EL (cell line): ENCODE results near the gene FERD3L.
"Not testable (repeated sequence)": the region's sequence is repeated elsewhere in the genome, so short reads cannot be mapped to it uniquely, and the experiment has no call there.

Experiments
- DNase-seq: peaks from one replicate; pipeline ENCODE4 v3.0.0-alpha.2; 2016

Gene FERD3L, protein sequence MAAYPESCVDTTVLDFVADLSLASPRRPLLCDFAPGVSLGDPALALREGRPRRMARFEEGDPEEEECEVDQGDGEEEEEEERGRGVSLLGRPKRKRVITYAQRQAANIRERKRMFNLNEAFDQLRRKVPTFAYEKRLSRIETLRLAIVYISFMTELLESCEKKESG

DNA sequence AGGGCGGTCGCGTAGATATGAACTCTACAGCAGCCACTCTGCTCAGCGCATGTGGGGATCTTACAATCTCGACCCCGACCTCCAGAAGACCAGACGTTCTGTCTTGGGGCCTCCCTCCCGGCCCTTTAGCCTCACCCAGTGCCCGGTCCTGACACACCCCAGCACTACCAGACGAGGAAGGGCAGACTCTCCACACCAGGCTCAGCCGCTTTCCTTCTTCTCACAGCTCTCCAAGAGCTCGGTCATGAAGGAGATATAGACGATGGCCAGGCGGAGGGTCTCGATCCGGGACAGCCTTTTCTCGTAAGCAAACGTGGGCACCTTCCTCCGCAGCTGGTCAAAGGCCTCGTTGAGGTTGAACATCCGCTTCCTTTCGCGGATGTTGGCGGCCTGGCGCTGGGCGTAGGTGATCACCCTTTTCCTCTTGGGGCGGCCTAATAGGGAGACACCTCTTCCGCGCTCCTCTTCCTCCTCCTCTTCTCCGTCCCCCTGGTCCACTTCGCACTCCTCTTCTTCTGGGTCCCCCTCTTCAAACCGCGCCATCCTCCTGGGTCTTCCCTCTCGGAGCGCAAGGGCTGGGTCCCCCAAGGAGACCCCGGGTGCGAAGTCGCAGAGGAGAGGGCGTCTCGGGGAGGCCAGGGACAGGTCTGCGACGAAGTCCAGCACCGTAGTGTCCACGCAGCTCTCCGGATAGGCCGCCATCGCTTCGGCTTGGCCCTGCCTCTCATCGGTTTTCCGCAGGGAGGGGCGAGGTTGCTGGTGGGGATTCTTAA, at the start of gene FERD3L:
FERD3L (minus strand) TSS at position 761 of the 773 bp plus-strand sequence; CDS start at position 702, 59 bp downstream.
- DNase-seq = no peak

- DNase-seq = not testable (repeated sequence)
Measured at GRCh38 chr7:19194417-19194816, 49.2 kb upstream of the FERD3L start.

DNA sequence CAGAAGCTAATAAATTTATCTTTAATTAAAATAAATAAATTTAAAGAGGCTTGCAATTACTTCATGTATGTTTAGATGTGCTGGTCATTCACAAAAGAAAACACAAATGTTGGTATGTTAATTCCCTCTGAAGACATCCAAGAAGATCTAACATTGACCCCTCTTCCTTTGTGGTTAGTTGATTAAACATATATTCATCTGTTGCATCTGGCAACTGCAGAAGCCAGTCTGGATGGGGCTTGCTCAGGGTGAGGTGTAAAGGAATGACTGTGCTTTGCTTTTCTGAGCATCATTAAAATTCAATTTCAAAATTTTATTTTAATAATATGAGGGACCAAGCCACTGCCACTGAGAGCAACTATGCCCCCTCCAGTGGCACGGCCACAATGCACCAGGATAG, 36.4 kb upstream of the FERD3L start:
- DNase-seq = peak; percentile 6

- DNase-seq = no peak
Measured at GRCh38 chr7:19178595-19178994, 33.4 kb upstream of the FERD3L start.

DNA sequence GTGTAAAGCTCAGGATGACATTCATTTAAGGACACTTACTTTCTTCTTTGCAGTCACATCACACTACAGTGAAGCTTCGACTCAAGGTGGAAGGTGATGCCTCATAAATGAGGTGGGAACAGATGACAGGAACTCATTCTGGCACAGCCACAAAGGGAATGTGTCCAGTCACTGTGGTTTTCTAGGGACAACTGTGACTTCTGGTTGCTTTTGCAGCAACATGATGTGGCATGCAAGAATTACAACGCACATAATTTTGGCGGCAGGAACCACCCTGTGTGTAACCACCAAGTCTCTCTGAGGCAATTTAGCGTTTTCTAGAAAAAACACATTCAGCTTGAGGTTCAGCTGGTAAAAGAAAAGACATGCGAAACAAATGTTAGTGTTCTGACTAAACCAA, 32.0 kb upstream of the FERD3L start:
- peak; percentile 4 for DNase-seq

DNA sequence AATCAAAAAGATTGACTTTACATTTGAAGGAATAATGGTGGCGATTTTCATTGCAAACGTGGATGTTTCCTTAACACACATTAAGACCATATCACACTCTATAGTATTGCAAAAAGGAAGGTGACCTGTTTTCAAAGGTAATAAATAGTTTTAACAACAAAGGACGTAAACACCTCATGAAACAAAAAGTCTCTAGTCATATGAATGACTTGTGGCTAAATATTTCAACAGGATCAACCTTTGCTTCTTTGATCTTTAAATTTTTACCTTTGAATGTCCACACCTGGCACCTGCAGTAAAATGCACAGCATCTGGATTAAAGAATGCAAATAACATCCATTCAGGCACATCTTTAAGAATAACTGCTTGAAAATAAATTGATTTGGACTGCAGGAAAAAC, 30.0 kb upstream of the FERD3L start:
- no peak for DNase-seq

DNA sequence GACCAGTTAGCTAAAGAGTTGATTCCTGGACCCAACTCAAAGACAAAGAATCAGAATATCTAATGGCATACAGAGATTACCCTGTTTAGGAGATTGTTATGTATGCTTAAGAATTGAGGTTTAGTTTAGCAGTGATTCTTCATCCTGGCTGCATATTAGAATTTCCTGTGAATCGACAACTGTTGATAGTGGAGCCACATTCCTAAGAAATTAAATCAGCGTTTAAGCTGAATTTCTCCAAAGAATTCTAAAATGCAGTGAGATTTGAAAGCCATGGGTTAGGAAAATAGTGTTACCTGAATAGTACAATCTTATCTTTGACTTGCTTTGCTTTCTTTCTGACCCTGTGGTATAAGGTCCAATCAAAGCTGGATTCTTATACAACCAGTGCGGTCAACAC, 16.4 kb upstream of the FERD3L start:
- peak; percentile 27 for DNase-seq

- peak; percentile 24 for DNase-seq
Measured at GRCh38 chr7:19146699-19147098, 1.5 kb upstream of the FERD3L start.

- no peak for DNase-seq
Measured at GRCh38 chr7:19145434-19146115, 354 bp upstream of the FERD3L start.

- no peak for DNase-seq
Measured at GRCh38 chr7:19143881-19144574, 1.2 kb downstream of the FERD3L start.

DNA sequence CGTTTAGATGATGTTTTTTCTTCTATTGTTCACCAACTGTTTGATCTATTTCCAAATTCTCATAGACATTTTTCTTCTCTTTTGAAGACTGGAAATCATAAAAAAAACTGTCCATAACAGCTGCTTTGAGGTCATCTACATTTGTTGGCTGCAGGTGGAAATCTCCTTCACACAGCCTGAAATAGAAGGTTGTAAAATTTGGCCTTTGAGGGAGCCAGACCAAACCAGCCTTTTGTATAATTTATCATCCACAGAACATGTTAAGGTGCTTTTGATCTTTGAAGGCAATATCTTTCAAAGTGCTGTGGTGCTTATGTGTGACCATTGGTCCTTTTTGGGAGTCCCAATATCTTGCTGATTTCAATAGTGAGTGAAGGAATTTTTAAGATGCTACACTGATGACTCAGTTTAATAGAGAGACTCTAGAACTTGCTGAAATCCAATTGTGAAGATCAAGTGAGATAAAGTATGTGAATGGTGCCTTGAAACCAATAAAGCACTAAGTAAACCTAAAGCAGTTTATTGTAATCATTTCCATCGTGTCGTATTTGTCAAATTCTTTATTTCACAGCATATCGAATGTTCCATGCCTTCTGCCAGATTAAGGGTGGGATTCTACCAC, 5.4 kb downstream of the FERD3L start:
- peak; percentile 24 for DNase-seq

GRCh38 chr7:19133886-19134285, 11.3 kb downstream of the FERD3L start:
- DNase-seq = no peak

DNA sequence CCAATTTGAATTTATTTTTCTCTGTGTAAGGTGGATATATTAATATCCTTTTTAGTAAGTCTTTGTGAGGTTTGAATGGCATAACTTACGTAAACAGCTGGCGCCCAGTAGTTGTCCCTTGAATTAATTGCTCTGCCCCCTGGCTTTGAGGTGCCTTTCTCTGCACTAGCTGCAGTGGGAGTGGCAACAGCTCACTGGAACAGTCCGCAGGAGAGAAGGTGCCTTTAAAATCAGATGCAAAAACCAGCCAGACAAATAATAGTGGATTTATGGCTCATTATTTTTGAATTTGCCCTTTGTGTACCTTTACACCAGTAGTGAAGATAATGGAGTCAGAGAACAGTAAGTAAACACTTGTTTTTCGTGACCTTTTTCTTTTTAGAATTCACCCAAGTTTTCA, 11.8 kb downstream of the FERD3L start:
- no peak for DNase-seq

- peak; percentile 23 for DNase-seq
Measured at GRCh38 chr7:19128856-19129255, 16.4 kb downstream of the FERD3L start.

DNA sequence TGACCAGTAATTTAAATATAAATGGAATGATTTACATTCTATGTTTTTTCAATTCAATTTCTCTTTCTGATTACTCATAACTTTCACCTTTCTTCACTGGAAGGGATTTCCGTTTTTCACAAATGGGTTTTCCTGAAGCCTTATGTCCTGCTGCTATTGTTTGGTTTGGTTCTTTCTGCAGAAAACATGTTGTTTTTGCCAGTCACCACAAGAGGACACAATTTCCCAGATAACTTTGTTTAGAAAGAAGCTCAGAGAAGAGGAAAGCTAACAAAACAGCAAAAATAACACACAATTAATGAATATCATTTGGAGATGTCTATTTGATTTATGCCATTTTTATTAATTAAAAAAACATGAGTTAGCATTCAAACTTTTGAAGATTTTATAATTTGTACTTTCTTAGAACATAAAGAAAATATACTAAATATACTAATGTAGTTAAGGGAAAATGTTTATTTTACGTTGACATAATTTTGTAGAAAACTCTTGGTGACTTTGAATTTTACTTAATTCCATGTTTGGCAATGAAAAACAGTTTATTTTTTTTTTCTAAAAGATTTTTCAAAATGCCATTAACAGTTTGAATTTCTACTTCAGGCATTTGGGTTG, 23.1 kb downstream of the FERD3L start:
- peak; percentile 65 for DNase-seq

DNA sequence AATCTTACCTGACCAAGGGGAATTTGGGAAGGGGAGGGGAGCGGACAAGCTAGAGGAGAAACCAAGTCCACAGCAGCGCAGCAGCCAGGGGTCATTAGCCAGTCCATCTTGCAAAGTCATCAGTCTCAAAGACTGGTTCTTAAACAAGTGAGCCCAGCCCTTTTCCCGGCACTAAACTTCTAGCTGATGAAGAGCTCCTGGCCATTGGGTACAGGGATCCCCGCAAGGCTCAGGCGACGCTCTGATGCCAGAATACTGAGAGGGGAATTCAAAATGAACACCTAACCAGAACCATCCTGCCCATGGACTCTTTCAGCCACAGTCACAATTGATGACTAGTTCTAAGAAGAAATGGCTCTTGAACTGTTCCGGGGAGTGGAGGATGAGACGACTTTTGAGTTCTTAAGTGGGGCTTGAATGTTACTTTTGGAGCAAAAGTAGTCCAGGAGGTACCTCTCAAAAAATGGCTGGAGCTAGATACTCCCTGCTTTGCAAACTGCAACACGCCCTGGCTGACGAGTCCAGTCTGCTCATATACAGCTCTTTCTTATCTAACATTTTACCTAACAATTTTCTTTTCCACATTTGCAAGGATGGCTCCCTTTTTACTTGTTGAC, 25.2 kb downstream of the FERD3L start:
- no peak for DNase-seq

DNA sequence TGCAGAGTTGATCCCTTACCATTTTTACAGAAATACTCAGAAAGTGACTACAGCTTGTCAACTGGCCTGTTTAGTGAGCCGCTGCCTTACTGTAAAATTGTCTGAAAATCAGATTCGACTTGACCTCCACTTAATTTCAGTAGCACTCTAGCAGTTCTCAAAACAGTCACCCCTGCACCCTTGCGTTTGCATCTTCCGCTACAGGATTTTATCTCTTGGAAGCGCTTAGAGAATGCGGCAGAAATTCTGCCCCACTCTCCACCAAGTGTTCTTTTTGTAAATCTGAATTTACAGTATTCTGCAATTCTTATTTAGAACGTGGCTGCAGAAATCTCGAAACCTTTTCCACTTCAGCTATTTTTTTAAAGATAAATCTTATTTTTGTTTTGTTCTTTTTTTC, 25.8 kb downstream of the FERD3L start:
- DNase-seq = no peak

GRCh38 chr7:19118636-19119371, 26.4 kb downstream of the FERD3L start:
- peak; percentile 52 for DNase-seq

DNA sequence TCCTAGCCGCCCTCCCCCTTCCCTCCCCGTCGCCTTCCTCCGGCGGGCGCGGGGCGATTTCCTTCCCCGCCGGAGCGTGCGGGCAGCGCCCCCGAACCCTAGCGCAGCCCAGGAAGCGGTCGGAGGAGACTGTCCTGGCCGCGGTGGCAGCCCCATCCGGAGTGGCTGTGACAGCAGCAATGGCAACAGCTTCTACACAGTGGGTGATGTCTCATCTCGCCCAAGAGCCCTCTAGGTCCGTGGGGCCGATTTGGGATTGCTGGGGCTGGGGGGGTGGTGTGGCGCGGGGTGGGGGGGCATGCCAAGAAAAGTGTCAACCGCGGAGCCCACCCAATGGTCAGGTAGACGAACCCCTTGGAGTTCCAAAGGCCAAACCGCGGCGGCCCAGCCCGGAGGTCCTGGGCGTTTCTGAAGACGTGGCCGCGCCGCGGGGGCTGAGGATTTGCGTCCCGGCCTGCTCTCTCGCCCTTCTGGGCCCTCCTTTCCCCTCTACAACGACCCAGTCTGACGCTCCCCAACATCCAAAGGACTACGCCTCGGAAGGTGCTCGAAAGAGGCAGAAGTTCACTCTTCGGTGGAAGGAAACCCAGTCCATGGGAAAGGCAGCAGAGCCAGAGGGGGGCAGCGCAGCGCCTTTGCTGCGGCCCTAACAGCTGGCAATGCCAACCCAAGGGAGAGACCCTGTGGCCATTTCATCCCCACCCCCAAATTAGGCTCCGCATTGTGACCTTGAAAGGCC, 27.2 kb downstream of the FERD3L start:
- DNase-seq = peak; percentile 61

- DNase-seq = peak; percentile 98
Measured at GRCh38 chr7:19117091-19117869, 27.9 kb downstream of the FERD3L start, which contains the start of gene TWIST1. TWIST1 (minus strand) TSS chr7:19117636; CDS start chr7:19117321, 315 bp downstream.
